ENCODE results near the gene MICAL2.

DNA sequence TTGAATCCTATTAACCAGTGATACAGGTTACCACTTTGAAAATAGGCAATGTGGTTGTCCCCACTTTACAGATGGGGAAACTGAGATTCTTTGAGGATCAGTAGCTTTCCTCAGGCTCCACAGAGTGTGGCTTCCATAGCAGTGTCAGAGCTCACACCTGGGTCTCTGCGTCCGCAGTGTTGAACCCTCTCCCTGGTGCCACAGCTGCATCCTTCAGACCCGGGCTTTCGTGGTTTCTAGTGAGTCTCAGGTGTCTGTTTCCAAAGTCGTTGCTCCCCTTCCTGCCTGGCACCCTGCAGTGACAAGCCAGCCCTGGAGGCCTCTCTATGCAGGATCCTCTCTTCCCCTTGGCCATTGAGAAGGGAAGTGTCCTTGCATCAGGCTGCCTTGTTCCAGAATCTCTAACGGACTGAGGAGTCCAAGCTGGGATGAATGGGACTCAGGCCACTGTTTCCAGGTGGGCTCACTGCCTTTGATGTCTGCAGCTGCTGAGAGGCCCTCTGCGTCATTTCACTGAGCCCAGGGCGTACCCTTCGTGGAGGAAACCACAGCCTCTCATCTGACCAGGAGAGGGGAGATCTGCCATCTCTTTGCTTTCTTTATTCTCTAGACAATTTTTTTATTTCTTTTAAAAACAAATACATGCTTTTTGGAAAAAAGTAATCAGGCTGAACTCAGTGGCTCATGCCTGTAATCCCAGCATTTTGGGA lies 48.4 kb upstream of the MICAL2 start:
- TF ChIP-seq, protein P1, sequence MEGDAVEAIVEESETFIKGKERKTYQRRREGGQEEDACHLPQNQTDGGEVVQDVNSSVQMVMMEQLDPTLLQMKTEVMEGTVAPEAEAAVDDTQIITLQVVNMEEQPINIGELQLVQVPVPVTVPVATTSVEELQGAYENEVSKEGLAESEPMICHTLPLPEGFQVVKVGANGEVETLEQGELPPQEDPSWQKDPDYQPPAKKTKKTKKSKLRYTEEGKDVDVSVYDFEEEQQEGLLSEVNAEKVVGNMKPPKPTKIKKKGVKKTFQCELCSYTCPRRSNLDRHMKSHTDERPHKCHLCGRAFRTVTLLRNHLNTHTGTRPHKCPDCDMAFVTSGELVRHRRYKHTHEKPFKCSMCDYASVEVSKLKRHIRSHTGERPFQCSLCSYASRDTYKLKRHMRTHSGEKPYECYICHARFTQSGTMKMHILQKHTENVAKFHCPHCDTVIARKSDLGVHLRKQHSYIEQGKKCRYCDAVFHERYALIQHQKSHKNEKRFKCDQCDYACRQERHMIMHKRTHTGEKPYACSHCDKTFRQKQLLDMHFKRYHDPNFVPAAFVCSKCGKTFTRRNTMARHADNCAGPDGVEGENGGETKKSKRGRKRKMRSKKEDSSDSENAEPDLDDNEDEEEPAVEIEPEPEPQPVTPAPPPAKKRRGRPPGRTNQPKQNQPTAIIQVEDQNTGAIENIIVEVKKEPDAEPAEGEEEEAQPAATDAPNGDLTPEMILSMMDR (conservative IDR thresholded peaks at IDR 0.05; ENCODE audit: low read length), result no peak
- no peak for TF ChIP-seq EZH2phosphoT487 (IDR thresholded peaks at IDR 0.05; ENCODE audit: borderline replicate concordance, low read depth, low read length)

All from OCI-LY7 (cell line).